ENCODE measurements around the gene SLC25A3.

The SLC25A3 gene

GRCh38 chr12:98579347-98579746 is 14.1 kb upstream of the SLC25A3 start:
- Histone ChIP-seq H3K27me3 (ENCODE audit: control insufficient read depth, insufficient read depth, low read length) (no peaks in the 10 kb centered on the region), H3K79me2 (no peaks in the 10 kb centered on the region), H3K9me3 (ENCODE audit: control insufficient read depth, low read length) (no peaks in the 10 kb centered on the region), H3K9ac (no peak overlapping the region), H3K4me3 (ENCODE audit: low read depth, low read length) (no peak overlapping the region), H2AFZ (no peak overlapping the region), H3K4me1 (no peaks in the 10 kb centered on the region), H3K36me3 (ENCODE audit: control insufficient read depth, insufficient read depth, low read length) (no peaks in the 10 kb centered on the region), H3K27ac (no peak overlapping the region), H3K4me2 (ENCODE audit: low read length) (no peak overlapping the region)
- TF ChIP-seq, protein P1, sequence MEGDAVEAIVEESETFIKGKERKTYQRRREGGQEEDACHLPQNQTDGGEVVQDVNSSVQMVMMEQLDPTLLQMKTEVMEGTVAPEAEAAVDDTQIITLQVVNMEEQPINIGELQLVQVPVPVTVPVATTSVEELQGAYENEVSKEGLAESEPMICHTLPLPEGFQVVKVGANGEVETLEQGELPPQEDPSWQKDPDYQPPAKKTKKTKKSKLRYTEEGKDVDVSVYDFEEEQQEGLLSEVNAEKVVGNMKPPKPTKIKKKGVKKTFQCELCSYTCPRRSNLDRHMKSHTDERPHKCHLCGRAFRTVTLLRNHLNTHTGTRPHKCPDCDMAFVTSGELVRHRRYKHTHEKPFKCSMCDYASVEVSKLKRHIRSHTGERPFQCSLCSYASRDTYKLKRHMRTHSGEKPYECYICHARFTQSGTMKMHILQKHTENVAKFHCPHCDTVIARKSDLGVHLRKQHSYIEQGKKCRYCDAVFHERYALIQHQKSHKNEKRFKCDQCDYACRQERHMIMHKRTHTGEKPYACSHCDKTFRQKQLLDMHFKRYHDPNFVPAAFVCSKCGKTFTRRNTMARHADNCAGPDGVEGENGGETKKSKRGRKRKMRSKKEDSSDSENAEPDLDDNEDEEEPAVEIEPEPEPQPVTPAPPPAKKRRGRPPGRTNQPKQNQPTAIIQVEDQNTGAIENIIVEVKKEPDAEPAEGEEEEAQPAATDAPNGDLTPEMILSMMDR (IDR thresholded peaks at IDR 0.05), result no peak

DNA sequence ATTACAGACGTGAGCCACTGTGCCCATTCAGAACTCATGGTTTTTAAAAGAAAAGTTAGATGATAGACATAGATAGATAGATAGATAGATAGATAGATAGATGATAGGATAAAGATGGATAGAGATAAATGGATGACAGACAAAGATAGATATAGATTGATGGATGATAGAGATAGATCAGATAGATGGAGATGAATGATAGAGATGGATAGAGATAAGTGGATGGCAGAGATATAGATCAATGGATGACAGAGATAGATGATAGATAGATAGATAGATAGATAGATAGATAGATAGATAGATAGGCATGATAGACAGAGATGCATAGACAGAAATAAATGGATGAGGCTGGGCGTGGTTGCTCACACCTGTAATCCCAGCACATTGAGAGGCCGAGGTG is 13.7 kb upstream of the SLC25A3 start:
- no peaks in the 10 kb centered on the region for H3K27me3 ChIP-seq (ENCODE audit: control insufficient read depth, insufficient read depth, low read length)
- no peak overlapping the region for H3K27ac ChIP-seq
- TF ChIP-seq, protein P1 (IDR thresholded peaks at IDR 0.05), result no peak
- no peak overlapping the region for H3K4me3 ChIP-seq (ENCODE audit: low read depth, low read length)
- H3K9ac ChIP-seq, result no peak overlapping the region
- no peak overlapping the region for H3K4me2 ChIP-seq (ENCODE audit: low read length)
- H3K9me3 ChIP-seq (ENCODE audit: control insufficient read depth, low read length), result no peaks in the 10 kb centered on the region
- H2AFZ ChIP-seq, result no peak overlapping the region
- no peaks in the 10 kb centered on the region for H3K4me1 ChIP-seq
- no peaks in the 10 kb centered on the region for H3K79me2 ChIP-seq
- no peaks in the 10 kb centered on the region for H3K36me3 ChIP-seq (ENCODE audit: control insufficient read depth, insufficient read depth, low read length)

- H3K4me1 ChIP-seq, result no peaks in the 10 kb centered on the region
- no peak overlapping the region for H3K4me2 ChIP-seq (ENCODE audit: low read length)
- no peak overlapping the region for H3K9ac ChIP-seq
- H3K27me3 ChIP-seq (ENCODE audit: control insufficient read depth, insufficient read depth, low read length), result no peaks in the 10 kb centered on the region
- H3K27ac ChIP-seq, result no peak overlapping the region
- H3K79me2 ChIP-seq, result no peaks in the 10 kb centered on the region
- H3K4me3 ChIP-seq (ENCODE audit: low read depth, low read length), result no peak overlapping the region
- H3K9me3 ChIP-seq (ENCODE audit: control insufficient read depth, low read length), result no peaks in the 10 kb centered on the region
- H2AFZ ChIP-seq, result no peak overlapping the region
- no peaks in the 10 kb centered on the region for H3K36me3 ChIP-seq (ENCODE audit: control insufficient read depth, insufficient read depth, low read length)
- TF ChIP-seq, protein P1 (IDR thresholded peaks at IDR 0.05), result no peak
These were observed 12.8 kb upstream of the SLC25A3 start for GRCh38 chr12:98580695-98581094.

DNA sequence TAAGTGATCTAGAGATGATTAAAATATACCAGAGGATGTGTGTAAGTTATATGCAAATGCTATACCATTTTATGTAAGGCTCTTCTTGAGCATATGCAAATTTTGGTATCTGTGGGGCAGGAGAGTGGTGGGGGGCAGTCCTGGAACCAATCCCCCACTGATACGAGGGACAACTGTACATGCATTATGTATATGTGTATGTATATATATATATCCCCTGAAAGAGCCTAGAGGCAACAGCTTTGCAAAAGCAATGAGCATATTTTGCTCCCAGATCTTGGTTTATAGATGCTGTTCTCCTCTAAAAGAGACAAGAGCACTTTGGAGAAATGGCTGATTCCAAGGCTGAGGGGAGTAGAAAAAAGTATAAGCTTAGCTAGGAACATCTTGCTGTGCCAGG is 12.4 kb upstream of the SLC25A3 start:
- Histone ChIP-seq H3K9ac (no peak overlapping the region), H3K27me3 (ENCODE audit: control insufficient read depth, insufficient read depth, low read length) (no peaks in the 10 kb centered on the region), H3K79me2 (no peaks in the 10 kb centered on the region), H2AFZ (no peak overlapping the region), H3K4me1 (no peaks in the 10 kb centered on the region), H3K36me3 (ENCODE audit: control insufficient read depth, insufficient read depth, low read length) (no peaks in the 10 kb centered on the region), H3K9me3 (ENCODE audit: control insufficient read depth, low read length) (no peaks in the 10 kb centered on the region), H3K27ac (no peak overlapping the region), H3K4me2 (ENCODE audit: low read length) (no peak overlapping the region), H3K4me3 (ENCODE audit: low read depth, low read length) (no peak overlapping the region)
- TF ChIP-seq, protein P1 (IDR thresholded peaks at IDR 0.05), result no peak

DNA sequence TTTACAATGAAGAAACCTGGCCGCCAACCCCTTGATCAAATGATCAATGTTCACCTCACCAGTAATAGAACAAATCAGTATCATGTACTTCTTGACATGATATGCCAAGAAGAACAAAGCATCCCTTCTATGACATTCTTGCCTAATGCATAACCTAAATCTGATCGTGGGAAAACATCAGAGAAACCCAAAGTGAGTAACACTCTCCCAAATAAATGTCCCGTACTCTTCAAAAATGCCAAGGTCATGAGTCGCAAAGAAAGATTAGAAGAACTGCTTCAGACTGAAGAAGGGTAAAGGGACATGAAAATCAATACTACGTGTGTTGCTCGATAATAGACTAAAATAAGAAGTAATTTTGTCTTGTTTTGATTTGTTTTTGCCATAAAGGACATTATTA is 11.4 kb upstream of the SLC25A3 start:
- Histone ChIP-seq H3K9me3 (ENCODE audit: control insufficient read depth, low read length) (no peaks in the 10 kb centered on the region), H3K79me2 (no peaks in the 10 kb centered on the region), H3K9ac (no peak overlapping the region), H3K4me3 (ENCODE audit: low read depth, low read length) (no peak overlapping the region), H3K27me3 (ENCODE audit: control insufficient read depth, insufficient read depth, low read length) (no peaks in the 10 kb centered on the region), H3K27ac (no peak overlapping the region), H2AFZ (no peak overlapping the region), H3K36me3 (ENCODE audit: control insufficient read depth, insufficient read depth, low read length) (no peaks in the 10 kb centered on the region), H3K4me1 (no peaks in the 10 kb centered on the region), H3K4me2 (ENCODE audit: low read length) (no peak overlapping the region)
- TF ChIP-seq, protein P1 (IDR thresholded peaks at IDR 0.05), result no peak

Measured in parathyroid adenoma (tissue), 2 donors.